GM12891 (cell line): ENCODE data around the gene MARK1.

Experiments
- POLR2A ChIP-seq: IDR thresholded peaks from 2 replicates; pipeline ENCODE4 v1.6.1; 2011; ENCODE audit warnings: low read depth, low read length, control low read depth
- POLR2AphosphoS5 ChIP-seq: IDR thresholded peaks from 2 replicates; pipeline ENCODE4 v1.6.1; 2011; ENCODE audit warnings: low read depth, low read length, control low read depth
- POU2F2 ChIP-seq: IDR thresholded peaks from 2 replicates; pipeline ENCODE4 v1.6.1; 2011; ENCODE audit warnings: low read depth, mild to moderate bottlenecking, control low read depth, low read length, moderate library complexity
- TAF1 ChIP-seq: IDR thresholded peaks from 2 replicates; pipeline ENCODE4 v1.6.1; 2011; ENCODE audit warnings: low read depth, low read length, control low read depth

DNA sequence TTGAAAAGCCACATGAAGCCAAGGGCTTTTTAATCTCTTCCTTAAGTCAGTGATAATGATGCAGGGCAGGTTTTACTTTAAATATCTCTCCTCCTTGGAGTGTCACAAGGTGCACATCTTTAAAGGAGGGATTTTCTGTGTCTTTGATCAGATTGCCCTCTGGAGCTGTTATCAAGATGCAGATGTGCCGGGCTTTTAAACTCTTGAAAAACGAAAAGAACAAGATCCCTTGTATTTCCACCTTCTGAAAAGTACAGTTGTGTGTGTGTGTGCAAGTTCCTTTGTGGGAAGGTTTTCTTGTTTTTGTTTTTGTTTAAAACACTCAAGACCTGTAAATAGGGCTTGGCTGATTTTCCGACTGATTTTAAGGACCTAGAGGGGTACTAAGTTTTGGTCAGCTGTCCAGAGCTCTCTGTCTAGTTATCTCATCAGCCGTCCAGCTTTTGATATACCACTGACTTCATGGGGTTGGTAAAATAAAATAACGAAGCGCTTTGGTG, 1.6 kb downstream of the MARK1 start:
- TF ChIP-seq POLR2A (no peak), TAF1 (no peak), POLR2AphosphoS5 (no peak), POU2F2 (no peak)
